IMR-90 (cell line): ENCODE results near the gene SHB.

Experiments
- CHD1 ChIP-seq: IDR thresholded peaks from 2 replicates; pipeline ENCODE4 v1.6.1; 2012; ENCODE audit warnings: low read depth, low read length, improper control_type of control experiment
- MAFK ChIP-seq: IDR thresholded peaks from 2 replicates; pipeline ENCODE4 v1.6.1; 2012; ENCODE audit warnings: low read depth, low read length, improper control_type of control experiment
- MAZ ChIP-seq: IDR thresholded peaks from 2 replicates; pipeline ENCODE4 v1.6.1; 2012; ENCODE audit warnings: low read depth, mild to moderate bottlenecking, low read length, improper control_type of control experiment, moderate library complexity, borderline replicate concordance
- MXI1 ChIP-seq: IDR thresholded peaks from 2 replicates; pipeline ENCODE4 v1.6.1; 2012; ENCODE audit warnings: low read depth, mild to moderate bottlenecking, low read length, moderate library complexity, borderline replicate concordance
- NFE2L2 ChIP-seq: fragments of 150-350 bp; IDR thresholded peaks from 2 replicates; pipeline ENCODE4 v1.6.1; 2016; ENCODE audit warnings: low read depth, mild to moderate bottlenecking, low read length
- POLR2A ChIP-seq: IDR thresholded peaks from 2 replicates; pipeline ENCODE4 v1.6.1; 2012; ENCODE audit warnings: mild to moderate bottlenecking, low read depth, low read length
- RAD21 ChIP-seq: IDR thresholded peaks from 2 replicates; pipeline ENCODE4 v1.6.1; 2012; ENCODE audit warnings: low read length, improper control_type of control experiment
- RCOR1 ChIP-seq: IDR thresholded peaks from 2 replicates; pipeline ENCODE4 v1.6.1; 2012; ENCODE audit warnings: mild to moderate bottlenecking, low read length, improper control_type of control experiment; ENCODE audit not compliant: insufficient replicate concordance
- SMC3 ChIP-seq: fragments of 150-350 bp; IDR thresholded peaks from 2 replicates; pipeline ENCODE4 v1.6.1; 2016; ENCODE audit warnings: low read depth, mild to moderate bottlenecking, antibody characterized with exemption, low read length, moderate library complexity
- TF ChIP-seq, protein P1 (sequence below): conservative IDR thresholded peaks from 2 replicates; pipeline ENCODE4 v1.5.1; 2012; ENCODE audit warnings: mild to moderate bottlenecking, low read depth, low read length, improper control_type of control experiment
- TF ChIP-seq, protein P2 (sequence below): fragments of 150-350 bp; IDR thresholded peaks from 2 replicates; pipeline ENCODE4 v1.6.1; 2017; ENCODE audit warnings: mild to moderate bottlenecking, antibody characterized with exemption, low read length, low read depth

DNA sequence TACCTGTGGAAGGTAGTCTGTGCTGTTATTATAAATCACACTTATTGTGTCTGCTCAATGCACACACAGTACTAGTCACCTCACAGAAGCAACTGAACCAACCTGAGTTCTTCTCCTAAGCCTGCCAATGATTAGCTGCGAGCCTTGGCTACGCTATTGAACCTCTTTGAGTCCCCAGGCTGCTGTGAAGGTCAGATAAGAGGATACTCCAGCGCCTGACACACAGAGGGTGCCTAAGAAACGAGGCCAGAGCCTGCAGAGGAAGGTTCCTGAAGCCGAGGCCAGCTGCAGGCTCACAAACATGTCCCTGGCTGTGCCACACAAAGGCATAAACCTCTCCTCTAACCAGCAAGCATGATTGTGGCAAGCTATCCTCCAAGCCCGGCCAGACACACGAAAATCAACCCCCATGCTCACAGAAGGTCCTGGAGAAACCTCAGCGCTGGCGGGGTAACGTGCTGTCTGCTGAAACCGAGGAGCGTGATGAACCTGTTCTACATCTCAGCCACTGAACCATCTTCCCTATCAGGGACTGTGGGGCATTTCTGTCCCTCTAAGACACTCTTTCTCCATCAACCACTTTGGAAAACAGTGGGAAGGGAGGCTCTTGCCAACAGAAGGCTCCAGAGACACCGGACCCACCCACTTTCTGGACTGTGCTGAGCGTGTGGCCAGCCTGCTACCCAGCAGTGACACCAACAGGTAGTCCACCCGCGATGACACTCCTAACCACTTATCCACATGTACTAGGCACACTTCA lies 111.9 kb downstream of the SHB start:
- TF ChIP-seq, protein P1, sequence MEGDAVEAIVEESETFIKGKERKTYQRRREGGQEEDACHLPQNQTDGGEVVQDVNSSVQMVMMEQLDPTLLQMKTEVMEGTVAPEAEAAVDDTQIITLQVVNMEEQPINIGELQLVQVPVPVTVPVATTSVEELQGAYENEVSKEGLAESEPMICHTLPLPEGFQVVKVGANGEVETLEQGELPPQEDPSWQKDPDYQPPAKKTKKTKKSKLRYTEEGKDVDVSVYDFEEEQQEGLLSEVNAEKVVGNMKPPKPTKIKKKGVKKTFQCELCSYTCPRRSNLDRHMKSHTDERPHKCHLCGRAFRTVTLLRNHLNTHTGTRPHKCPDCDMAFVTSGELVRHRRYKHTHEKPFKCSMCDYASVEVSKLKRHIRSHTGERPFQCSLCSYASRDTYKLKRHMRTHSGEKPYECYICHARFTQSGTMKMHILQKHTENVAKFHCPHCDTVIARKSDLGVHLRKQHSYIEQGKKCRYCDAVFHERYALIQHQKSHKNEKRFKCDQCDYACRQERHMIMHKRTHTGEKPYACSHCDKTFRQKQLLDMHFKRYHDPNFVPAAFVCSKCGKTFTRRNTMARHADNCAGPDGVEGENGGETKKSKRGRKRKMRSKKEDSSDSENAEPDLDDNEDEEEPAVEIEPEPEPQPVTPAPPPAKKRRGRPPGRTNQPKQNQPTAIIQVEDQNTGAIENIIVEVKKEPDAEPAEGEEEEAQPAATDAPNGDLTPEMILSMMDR, result no peak
- no peak for TF ChIP-seq MAFK
- no peak for TF ChIP-seq POLR2A
- TF ChIP-seq, protein P2, sequence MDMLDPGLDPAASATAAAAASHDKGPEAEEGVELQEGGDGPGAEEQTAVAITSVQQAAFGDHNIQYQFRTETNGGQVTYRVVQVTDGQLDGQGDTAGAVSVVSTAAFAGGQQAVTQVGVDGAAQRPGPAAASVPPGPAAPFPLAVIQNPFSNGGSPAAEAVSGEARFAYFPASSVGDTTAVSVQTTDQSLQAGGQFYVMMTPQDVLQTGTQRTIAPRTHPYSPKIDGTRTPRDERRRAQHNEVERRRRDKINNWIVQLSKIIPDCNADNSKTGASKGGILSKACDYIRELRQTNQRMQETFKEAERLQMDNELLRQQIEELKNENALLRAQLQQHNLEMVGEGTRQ, result no peak
- TF ChIP-seq MAZ, result no peak
- no peak for TF ChIP-seq NFE2L2
- TF ChIP-seq RAD21, result no peak
- no peak for TF ChIP-seq MXI1
- no peak for TF ChIP-seq RCOR1
- TF ChIP-seq SMC3, result no peak
- TF ChIP-seq CHD1, result no peak
